G401.6 (cell line): Measurements from ENCODE around the gene BFSP2.

Experiments used
- FAIRE-seq: peaks from 2 replicates; lab custom pipeline; 2012; peaks lifted over from hg19 to GRCh38; lab: Jason Lieb, UNC

BFSP2 gene

DNA sequence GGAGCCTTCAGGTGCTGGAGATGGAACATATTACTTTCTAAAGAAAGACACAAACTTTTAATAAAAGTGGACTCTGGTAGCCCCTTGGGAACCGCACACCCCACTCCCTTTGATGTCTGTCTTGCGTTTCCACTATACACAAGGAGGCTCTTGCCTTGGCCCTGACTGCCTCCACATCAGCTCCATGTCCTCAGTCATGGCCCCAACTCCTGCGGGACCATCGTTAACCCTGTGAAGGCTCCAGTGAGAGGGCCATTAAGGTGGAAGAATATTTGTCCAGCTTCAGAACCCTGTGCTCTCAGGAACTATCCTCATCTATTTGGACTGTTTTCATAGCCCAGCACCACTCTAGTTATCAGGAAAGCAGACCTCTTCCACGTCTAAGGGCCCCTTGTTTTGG, 16.1 kb upstream of the BFSP2 start:
- no peak for FAIRE-seq

DNA sequence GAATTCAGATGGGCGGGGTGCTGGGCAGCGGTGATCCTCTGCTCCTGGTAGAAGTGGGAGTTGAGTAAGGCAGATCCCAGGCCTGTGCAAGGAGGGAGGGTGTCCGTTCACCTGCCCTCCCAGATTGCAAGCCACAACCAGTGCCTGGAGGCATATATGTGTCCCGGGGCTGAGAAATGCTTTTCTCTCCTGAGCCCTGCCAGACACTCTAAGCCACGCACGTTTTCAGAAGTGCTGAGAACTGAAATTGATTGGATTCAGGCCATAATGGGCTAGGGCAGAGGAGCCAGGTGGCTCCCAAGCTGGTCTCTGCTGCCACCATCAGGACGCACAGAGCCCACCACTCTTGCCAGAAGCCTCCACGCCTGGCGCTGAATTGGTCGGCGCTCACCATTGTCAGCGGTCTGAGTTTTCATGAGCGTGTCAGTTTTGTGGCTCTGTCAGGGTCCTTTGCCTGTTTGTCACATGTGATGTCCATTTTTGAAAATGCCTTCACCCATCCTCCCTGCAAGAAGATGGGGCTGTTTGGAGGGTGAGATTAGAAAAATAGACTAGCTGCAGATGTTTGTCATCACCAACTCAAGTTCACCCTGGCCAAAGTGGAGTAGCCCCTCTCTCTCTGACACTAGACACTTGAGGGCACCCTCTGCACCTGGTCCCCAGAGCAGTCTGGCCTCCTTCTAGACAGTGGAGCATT, 15.4 kb upstream of the BFSP2 start:
- FAIRE-seq, result no peak

DNA sequence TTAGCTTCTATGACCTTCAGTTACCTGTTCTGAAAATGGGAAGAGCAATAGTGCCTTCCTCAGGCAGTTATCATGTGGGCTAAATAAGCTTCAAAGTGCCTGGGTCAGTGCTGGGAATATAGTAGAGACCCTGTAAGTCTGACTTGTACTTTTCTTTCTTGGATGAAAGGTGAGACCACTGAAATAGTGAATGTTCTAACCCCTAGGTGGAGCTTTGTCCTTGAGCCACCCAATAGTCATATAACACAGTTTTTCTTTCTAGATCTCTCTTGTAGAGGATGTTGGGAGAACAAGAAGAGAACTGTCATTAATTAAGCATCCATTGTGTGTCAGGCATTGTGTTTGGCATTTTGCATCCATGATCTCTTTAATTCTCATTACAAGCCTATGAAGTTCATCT, 13.0 kb upstream of the BFSP2 start:
- FAIRE-seq, result no peak

- no peak for FAIRE-seq
Measured at GRCh38 chr3:133387341-133387740, 12.5 kb upstream of the BFSP2 start.

- FAIRE-seq, result no peak
Measured at GRCh38 chr3:133388696-133389395, 11.0 kb upstream of the BFSP2 start.

DNA sequence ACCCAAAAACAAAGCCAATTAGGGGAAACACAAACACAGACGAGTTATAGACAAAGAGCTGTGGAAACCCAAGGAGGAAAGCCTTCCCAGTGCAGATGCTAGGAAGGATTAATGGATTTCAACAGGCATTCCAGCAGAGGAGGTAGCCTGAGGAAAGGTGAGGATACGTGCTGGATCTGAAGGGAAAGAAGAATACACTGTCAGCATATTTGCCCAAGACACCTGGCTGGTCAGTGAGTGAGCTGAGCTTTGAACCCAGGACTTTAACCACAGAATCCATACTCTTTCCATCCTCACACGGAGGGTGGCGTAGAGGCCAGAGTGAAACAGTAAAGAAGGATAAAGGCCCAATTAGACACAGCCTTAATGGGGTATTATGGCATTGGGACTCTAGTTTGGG, 9.1 kb upstream of the BFSP2 start:
- no peak for FAIRE-seq

GRCh38 chr3:133393204-133393603, 6.7 kb upstream of the BFSP2 start:
- no peak for FAIRE-seq

DNA sequence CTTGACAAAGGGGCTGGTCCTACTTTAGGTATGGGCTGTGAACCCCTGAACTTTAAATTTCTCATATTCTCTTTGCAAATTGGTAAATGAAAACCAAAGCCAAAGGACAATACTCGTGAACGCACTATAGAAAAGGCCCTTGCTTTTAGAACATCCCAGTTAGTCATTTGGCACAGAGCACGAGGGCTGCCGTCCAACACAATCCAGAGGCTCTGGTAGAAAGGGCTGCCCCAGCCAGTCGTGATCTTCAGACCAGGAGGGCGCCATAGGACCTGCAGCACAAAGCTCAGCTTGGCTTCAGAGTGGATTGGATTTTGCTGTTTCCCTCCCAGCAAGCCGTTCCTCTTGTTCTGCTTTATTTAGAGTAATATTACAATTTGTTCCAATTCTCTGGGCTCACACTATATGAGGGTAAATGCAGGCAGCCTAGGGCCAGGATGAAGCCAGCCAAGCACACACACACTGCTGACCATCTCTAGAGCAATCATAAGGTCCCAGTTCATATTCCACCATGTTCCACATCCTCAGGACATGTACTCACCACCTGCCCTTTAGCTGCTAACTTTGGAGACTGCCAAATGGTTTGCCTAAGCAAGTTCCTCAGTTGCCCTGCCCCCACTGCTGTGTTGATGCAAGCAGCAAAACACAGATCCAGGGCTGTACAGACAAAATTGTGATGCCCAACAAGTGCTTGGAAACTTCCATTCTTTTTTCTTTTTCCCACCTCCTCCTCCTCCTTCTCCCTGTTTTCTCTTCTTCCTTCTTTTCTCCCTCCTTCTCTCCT, 6.0 kb upstream of the BFSP2 start:
- FAIRE-seq, result no peak

GRCh38 chr3:133394561-133395311, 5.1 kb upstream of the BFSP2 start:
- FAIRE-seq, result no peak

GRCh38 chr3:133396906-133397305, 3.0 kb upstream of the BFSP2 start:
- no peak for FAIRE-seq

- FAIRE-seq, result no peak
Measured at GRCh38 chr3:133401374-133402135, 1.7 kb downstream of the BFSP2 start.

DNA sequence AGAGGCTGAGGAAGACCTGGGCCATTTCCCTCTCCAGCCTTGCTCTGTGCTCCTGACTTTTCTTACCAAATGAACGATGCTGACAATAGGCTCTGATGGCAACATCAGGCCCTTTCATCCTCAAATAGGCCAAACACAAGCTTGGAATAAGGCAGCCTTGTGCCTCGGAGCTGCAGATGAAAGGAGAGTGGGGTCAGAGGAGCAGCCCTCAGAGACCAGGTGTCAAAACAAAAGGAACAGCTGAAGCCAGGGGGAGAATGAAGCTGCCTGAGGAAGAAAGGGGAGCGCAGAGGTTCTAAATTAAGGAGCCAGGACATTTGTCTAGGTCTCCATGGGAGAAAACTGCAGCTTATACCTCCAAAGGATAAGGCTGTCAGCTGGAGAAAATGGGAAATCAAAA, 5.1 kb downstream of the BFSP2 start:
- no peak for FAIRE-seq

DNA sequence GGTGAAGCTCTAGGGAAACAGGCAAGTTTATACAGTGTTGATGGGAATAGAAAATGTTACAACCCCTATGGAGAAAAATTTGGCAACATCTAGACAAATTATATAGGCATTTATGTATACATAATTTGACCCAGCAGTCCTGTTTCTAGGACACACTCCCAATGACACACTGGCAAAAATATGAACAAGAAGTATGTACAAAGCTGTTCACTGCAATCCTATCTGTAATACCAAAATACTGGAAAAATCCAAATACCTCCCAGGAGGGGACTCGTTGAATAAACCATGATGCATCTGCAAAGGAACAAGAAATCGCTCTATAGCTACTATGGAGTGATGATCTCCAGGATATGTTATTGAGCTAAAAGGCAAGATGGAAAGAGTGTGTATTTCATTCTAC, 8.5 kb downstream of the BFSP2 start:
- FAIRE-seq, result no peak

GRCh38 chr3:133408961-133409360, 9.1 kb downstream of the BFSP2 start:
- FAIRE-seq, result no peak

- FAIRE-seq, result no peak
Measured at GRCh38 chr3:133410191-133410892, 10.5 kb downstream of the BFSP2 start.

- no peak for FAIRE-seq
Measured at GRCh38 chr3:133412183-133413132, 12.6 kb downstream of the BFSP2 start.

GRCh38 chr3:133413161-133414020, 13.5 kb downstream of the BFSP2 start:
- peak; percentile 87 for FAIRE-seq

- no peak for FAIRE-seq
Measured at GRCh38 chr3:133414021-133414392, 14.2 kb downstream of the BFSP2 start.

DNA sequence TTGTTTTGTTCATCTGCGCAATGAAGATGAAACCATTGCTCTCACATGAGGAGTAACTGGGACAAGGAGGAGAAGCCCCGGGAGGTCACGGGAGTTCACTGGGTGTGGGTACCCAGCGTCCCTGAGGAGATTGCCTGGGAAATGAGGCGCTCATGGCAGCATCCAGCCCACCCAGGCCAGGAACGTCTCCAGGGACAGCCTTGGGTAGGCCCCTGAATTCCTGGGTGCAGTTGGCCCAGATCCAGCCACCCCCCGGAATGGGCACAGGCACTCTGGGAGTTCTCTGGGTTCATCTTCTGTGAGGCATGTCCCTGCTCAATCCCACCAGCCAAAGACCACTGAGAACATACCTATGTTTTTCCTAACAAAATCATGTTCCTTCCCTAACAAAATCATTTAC, 18.5 kb downstream of the BFSP2 start:
- FAIRE-seq, result no peak
